HT1080 (cell line): ENCODE data around the gene TFCP2L1. TPM values are rescaled to one million over a fixed set of nuclear protein-coding genes. Genes with fewer than 3 reads are reported as not detected.
"Not testable (repeated sequence)": the region's sequence is repeated elsewhere in the genome, so short reads cannot be mapped to it uniquely, and the experiment has no call there.

Source experiments
- DNase-seq: peaks from one replicate; pipeline ENCODE4 v3.0.0-alpha.2; 2015; ENCODE audit warnings: low read depth
- polyA plus RNA-seq, 2 experiments: library from polyadenylated mRNA; depleted of rRNA; stranded (reverse); fragments of >200 nt; gene quantifications; 2 replicates each; pipeline ENCODE4 v1.2.3, GENCODE V29; 2015
- total RNA-seq: library from RNA; depleted of rRNA; stranded (reverse); fragments of >200 nt; shearing (Covaris generic); gene quantifications from 2 replicates; pipeline ENCODE4 v1.2.3, GENCODE V29; 2014; rRNA removed

The TFCP2L1 gene, protein sequence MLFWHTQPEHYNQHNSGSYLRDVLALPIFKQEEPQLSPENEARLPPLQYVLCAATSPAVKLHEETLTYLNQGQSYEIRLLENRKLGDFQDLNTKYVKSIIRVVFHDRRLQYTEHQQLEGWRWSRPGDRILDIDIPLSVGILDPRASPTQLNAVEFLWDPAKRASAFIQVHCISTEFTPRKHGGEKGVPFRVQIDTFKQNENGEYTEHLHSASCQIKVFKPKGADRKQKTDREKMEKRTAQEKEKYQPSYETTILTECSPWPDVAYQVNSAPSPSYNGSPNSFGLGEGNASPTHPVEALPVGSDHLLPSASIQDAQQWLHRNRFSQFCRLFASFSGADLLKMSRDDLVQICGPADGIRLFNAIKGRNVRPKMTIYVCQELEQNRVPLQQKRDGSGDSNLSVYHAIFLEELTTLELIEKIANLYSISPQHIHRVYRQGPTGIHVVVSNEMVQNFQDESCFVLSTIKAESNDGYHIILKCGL
- total RNA-seq = 0.10 and 0.33 TPM in 2 replicates
- 0.07 and 0.14 TPM in 2 replicates for polyA plus RNA-seq (2015; cell fraction: cytosol; rRNA removed)
- polyA plus RNA-seq (2015; cell fraction: nucleus; rRNA removed) = 0.06 and 0.24 TPM in 2 replicates

DNA sequence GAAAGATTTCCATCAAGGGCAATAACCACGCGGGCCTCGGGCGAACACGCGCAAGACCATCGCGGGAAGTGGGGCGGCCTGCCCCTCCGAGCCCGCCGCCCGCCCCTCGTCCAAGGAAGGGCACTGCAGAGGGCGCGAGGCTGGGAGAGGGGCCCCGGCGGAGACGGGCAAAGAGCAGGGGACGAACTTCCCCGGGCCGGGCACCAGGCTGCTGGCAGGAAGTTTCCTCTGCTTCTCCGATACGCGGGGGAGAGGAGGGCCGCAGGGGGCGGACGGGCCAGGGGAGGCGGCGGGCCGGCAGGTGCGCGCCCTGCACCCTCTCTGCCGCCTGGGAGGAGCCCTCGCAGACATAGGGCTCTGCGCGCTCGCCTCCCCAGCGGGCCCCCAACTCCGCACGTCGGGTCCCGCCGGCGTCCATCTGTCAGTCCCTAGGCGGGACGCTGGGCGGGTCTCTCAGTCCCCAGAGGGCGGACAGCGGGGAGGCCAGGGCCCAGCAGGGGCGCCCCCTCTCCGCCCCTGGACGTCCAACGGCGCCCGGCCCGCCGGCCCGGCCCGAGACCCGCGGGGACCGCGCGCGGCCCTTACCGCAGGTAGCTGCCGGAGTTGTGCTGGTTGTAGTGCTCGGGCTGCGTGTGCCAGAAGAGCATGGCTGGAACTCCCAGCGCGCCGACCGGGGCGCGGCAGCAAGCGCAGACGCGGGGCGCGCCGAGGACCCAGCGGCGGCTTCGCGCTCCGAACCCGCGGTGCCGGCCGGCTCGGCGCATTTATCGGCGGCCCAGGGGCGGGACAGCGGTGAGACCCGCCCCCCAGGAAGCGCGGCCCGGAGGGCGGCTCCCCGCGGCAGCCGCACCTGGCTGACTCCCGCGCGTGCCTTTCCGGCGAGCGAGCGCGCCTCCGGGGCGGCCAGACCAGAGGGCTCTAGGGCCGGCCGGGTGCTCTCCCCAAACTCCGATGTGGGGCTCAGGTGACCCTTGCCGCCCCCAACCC lies at the start of gene TFCP2L1:
TFCP2L1 (minus strand) TSS at position 740 of the 987 bp plus-strand sequence; CDS start at position 647, 93 bp downstream.
- DNase-seq = no peak

- DNase-seq = no peak
Observed at GRCh38 chr2:121333834-121334558, 49.0 kb upstream of the TFCP2L1 start.

GRCh38 chr2:121333231-121333630 lies 48.2 kb upstream of the TFCP2L1 start:
- no peak for DNase-seq

DNA sequence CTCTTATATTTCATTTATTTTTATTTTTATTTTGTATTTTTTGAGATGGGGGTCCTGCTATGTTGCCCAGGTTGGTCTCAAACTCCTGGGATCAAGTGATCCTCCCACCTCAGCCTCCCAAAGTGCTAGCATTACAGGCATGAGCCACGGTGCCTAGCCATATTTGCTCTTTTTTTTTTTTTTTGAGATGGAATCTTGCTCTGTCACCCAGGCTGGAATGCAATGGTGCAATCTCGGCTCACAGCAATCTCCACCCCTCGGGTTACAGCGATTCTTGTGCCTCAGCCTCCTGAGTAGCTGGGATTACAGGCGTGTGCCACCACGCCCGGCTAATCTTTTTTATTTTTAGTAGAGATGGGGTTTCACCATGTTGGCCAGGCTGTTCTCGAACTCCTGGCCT lies 46.3 kb upstream of the TFCP2L1 start:
- DNase-seq = not testable (repeated sequence)

DNA sequence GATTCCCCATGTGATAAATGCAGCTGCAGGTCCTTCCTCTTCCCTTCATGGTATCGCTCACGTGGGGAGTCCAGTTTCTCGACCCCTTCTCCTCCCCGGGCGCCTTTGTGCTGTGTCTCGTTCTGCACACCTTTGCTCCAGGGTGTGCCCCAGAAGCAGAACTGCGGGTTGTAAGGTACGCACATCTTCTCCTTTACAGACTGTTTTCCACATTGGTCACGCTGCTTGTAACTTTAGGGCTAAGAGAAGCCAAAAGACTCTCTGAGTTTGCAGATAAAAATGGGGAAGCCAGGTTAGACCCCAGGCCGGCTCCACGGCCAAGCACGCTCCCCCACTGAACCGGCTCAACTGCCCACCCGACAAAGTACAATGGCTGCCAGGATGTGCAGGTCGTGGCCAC lies 45.9 kb upstream of the TFCP2L1 start:
- DNase-seq = no peak

- DNase-seq = no peak
Observed at GRCh38 chr2:121329786-121330185, 44.8 kb upstream of the TFCP2L1 start.

GRCh38 chr2:121326628-121327027 lies 41.6 kb upstream of the TFCP2L1 start:
- DNase-seq = no peak

GRCh38 chr2:121324601-121325000 lies 39.6 kb upstream of the TFCP2L1 start:
- DNase-seq = no peak

DNA sequence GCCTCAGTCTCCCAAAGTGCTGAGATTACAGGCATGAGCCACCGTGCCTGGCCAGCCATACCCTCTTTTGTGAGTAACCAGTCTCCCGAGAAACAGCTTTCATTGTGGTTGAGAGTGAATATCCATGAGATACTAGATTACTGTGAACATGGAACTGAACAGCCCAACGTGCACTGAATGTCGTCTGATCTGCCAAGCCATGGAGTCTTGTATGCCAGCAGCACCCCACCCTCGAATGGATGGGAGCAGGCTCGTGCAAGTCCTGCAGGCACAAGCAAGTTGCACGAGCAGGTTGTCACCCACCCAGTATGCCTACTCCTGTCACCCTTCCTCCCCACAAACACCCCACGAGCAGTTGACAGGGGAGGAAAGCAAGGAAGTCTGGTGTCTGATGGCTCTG lies 36.5 kb upstream of the TFCP2L1 start:
- no peak for DNase-seq

DNA sequence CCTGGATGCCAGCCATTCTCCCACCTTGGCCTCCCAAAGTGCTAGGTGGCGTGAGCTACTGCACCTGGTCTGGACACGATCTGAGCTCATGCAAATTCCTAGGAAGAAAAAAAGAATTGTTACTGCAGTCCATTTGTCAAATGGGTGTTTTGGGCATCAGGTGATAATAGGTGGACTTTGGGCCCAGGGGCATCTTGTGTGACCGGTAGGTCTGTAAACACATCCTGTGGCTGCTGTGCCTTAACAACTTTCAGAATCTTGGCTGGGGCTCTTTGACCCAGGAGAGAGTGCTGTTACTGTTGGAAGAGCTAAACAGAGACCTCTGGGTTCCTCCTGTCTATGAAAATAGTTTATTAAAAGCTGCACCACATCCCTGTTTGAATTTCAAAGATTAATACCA lies 34.9 kb upstream of the TFCP2L1 start:
- DNase-seq = no peak

GRCh38 chr2:121316986-121317385 lies 32.0 kb upstream of the TFCP2L1 start:
- DNase-seq = no peak

GRCh38 chr2:121313701-121314100 lies 28.7 kb upstream of the TFCP2L1 start:
- not testable (repeated sequence) for DNase-seq

DNA sequence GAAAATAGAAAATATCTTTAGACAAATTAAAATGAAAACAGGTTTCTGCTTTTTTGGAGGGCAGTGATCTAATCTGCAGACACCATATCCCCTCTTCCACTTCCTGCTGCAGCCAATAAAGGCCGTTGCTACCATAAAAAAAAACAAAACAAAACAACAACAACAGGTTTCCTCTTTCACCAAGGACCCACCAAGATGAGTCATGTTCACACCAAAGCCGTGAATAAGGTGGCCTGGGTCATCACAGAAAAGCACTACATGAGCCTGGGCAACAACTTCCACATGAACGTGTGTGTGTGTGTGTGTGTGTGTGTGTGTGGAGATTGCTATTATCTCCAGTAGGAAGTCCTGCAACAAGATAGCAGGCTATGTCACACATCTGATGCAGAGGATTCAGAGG lies 24.8 kb upstream of the TFCP2L1 start:
- DNase-seq = no peak

GRCh38 chr2:121309323-121309722 lies 24.3 kb upstream of the TFCP2L1 start:
- DNase-seq = no peak

GRCh38 chr2:121307048-121307447 lies 22.0 kb upstream of the TFCP2L1 start:
- no peak for DNase-seq

DNA sequence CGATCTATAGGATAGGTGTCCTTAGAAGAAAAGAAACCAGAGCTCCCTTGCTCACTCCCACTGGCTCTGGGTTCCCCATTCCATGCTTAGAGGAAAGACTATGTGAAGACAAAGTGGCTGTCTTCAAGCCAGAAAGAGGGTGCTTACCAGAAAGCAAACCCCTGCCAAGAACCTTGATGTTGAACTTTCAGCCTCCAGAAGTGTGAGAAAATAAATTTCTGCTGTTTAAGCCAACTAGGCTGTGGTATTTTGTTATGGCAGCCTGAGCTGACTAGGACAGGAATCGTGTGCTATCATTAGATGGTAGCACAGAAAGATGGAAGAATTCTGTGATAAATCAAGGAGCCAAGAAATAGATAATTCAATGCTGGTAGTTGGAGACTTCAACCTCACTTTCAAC lies 19.9 kb upstream of the TFCP2L1 start:
- no peak for DNase-seq

- DNase-seq = no peak
Observed at GRCh38 chr2:121303531-121304263, 18.7 kb upstream of the TFCP2L1 start.

- DNase-seq = not testable (repeated sequence)
Observed at GRCh38 chr2:121301190-121301589, 16.2 kb upstream of the TFCP2L1 start.

DNA sequence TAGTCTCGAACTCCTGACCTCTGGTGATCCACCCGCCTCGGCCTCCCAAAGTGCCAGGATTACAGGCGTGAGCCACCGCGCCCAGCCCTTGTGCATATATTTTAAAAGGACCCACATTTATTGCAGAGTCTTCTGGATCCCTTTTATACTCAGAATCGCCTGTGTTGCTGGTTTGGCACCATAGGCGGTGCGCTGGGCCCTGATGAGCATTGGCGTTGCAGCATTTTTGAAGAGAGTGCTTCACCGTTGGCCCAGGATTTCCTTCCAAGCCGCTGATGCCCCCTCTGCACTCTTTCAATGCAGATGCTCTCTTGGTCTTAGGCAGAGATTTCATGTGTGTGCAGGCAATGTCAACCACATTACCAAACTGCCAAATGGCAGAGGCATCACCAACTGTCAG lies 13.5 kb upstream of the TFCP2L1 start:
- no peak for DNase-seq

DNA sequence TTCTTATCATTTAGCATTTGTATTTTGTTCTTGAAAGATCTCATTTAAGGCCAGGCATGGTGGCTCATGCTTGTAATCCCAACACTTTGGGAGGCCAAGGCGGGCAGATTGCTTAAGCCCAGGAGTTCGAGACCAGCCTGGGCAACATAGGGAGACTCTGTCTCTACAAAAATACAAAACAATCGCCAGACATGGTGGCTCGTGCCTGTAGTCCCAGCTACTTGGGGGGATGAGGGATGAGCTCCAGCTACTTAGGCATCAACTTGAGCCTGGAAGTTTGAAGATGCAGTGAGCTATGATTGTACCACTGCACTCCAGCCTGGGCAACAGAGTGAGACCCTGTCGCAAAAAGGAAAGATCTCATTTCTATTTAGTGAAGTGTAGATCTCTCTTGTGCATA lies 12.9 kb upstream of the TFCP2L1 start:
- not testable (repeated sequence) for DNase-seq
